GM10248 (cell line): ENCODE data around the gene TCF12.

Experiments used
- CTCF ChIA-PET: fragments of 300-600 bp; sonication (Branson Sonifier 250); formaldehyde crosslinking; extraction: SDS; loops from one replicate; lab custom pipeline; 2021; ENCODE audit warnings: antibody characterized with exemption; lab: Yijun Ruan, JAX
- POLR2A ChIA-PET: fragments of 350-650 bp; sonication (Branson Sonifier 250); formaldehyde crosslinking; extraction: SDS; loops from one replicate; lab custom pipeline; 2020; ENCODE audit warnings: antibody characterized with exemption; lab: Yijun Ruan, JAX
- DNase-seq: peaks from one replicate; pipeline ENCODE4 v3.0.0; 2012; ENCODE audit errors: extremely low spot score
- TF ChIP-seq, protein P1 (sequence below): IDR thresholded peaks from 2 replicates; pipeline ENCODE4 v1.5.1; 2012; ENCODE audit warnings: mild to moderate bottlenecking, low read depth; ENCODE audit errors: extremely low read depth, missing control alignments, control extremely low read depth

The TCF12 gene

DNA sequence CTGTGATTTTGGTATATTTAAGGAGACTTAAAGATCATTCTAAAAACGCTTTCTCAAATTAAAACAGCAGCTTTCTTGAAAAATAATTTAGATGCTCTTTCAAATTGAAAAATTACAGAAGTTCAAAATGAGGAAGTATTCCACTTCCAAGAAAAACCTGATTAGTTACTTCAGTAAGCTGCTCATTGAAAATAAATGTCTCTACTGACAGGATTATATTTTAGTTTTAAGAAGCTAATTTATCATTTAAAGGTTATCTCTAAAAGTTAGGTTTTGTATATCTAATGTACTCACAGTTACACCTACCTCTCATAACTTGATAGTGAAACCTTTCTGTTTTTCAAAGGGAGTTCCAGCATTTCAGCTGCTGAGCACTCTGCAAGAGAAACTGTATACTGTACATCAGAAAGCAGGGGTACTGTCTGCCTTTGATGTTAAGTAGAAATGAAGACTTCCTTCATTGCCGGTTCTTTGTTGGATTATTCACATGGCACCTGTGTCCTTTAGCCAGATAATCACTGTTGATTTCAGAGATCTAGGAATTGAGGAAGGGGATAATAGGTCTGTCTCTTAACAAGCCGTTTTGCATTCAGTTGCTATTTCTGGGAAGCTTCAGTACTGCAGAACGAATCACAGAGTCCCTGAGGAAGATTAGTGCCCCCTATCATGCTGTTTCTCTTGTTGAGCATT is 161.6 kb downstream of the TCF12 start:
- ChIA-PET CTCF (interaction anchor here (0.8 to 0.9 kb wide), 2 partner anchors 11 to 168 kb away, joined by 3 read pairs; no protein-coding TSS in a partner anchor), POLR2A (no interaction called here)
- TF ChIP-seq, protein P1, sequence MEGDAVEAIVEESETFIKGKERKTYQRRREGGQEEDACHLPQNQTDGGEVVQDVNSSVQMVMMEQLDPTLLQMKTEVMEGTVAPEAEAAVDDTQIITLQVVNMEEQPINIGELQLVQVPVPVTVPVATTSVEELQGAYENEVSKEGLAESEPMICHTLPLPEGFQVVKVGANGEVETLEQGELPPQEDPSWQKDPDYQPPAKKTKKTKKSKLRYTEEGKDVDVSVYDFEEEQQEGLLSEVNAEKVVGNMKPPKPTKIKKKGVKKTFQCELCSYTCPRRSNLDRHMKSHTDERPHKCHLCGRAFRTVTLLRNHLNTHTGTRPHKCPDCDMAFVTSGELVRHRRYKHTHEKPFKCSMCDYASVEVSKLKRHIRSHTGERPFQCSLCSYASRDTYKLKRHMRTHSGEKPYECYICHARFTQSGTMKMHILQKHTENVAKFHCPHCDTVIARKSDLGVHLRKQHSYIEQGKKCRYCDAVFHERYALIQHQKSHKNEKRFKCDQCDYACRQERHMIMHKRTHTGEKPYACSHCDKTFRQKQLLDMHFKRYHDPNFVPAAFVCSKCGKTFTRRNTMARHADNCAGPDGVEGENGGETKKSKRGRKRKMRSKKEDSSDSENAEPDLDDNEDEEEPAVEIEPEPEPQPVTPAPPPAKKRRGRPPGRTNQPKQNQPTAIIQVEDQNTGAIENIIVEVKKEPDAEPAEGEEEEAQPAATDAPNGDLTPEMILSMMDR = no peak
- DNase-seq = no peak

- DNase-seq = no peak
- POLR2A ChIA-PET = no interaction called here
Observed at GRCh38 chr15:57082054-57082728, 163.7 kb downstream of the TCF12 start.

GRCh38 chr15:57084192-57084591 is 165.7 kb downstream of the TCF12 start:
- ChIA-PET POLR2A (no interaction called here), CTCF (interaction anchor here (1.0 kb wide), 1 partner anchor 12 kb away, joined by 3 read pairs; no protein-coding TSS in a partner anchor)
- TF ChIP-seq, protein P1 = no peak
- no peak for DNase-seq

More at GRCh38 chr15:57082054-57082728, 163.7 kb downstream of the TCF12 start:
- CTCF ChIA-PET = interaction anchor here (0.6 kb wide), 1 partner anchor 383 kb away, joined by 3 read pairs; no protein-coding TSS in a partner anchor
- TF ChIP-seq, protein P1 = no peak

- no peak for DNase-seq
- TF ChIP-seq, protein P1 = no peak
- POLR2A ChIA-PET = no interaction called here
- CTCF ChIA-PET = no interaction called here
Observed at GRCh38 chr15:57085267-57085666, 166.8 kb downstream of the TCF12 start.

GRCh38 chr15:57086857-57087427 is 168.5 kb downstream of the TCF12 start:
- ChIA-PET POLR2A (no interaction called here), CTCF (no interaction called here)
- DNase-seq = no peak
- TF ChIP-seq, protein P1 = no peak

DNA sequence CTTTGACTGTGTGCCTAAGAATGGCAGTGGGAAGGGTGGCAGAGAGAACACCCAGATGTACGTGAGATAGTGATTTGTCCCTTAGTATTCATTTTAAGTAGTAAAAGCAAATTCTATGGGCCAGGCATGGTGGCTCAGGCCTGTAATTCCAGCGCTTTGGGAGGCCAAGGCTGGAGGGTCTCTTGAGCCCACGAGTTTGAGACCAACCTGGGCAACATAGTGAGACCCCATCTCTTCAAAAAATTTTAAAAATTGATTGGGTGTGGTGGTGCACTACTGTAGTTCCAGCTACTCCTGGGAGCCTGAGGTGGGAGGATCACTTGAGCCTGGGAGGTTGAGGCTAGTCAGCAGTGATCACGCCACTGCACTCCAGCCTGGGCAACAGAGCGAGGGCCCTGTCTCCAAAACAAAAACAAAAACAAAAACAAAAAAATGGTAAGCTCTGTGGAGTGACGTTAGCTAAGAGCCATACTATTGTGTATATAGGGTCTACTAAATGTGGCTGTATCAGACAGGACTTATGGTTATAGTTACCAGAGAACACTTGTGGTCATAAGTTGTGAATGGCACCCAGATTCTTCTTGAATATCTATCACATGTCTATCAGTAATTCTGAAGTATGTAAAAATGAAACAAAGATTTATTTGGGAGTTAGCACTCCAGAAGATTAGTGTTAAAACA is 171.5 kb downstream of the TCF12 start:
- CTCF ChIA-PET = no interaction called here
- POLR2A ChIA-PET = no interaction called here
- DNase-seq = no peak
- TF ChIP-seq, protein P1 = no peak
